ENCODE data around the gene STK11IP. TPM values are rescaled to one million over a fixed set of nuclear protein-coding genes. Genes with fewer than 3 reads are reported as not detected.

STK11IP gene
- total and polyA plus RNA-seq, 2 of the 4 experiments (the other 2 are of a cell fraction) = 14.5 to 19.7 TPM

- Histone ChIP-seq H3K27me3 (ENCODE audit: control insufficient read depth, insufficient read depth, low read length) (no peaks in the 10 kb centered on the region), H3K36me3 (ENCODE audit: control insufficient read depth, insufficient read depth, low read length) (peaks cover 43% of the 10 kb centered on the region), H3K9me1 (ENCODE audit: insufficient read depth, low read length) (no peaks in the 10 kb centered on the region), H2AFZ (replicated peaks; ENCODE audit: low read length, poor library complexity) (no peak overlapping the region), H3K4me1 (ENCODE audit: control insufficient read depth, insufficient read depth, low read length) (no peaks in the 10 kb centered on the region), H3K9ac (ENCODE audit: low read depth, low read length) (no peak overlapping the region), H2BK15ac (ENCODE audit: low read depth, low read length) (no peak overlapping the region), H4K8ac (ENCODE audit: low read depth in 2 of 2, low read length in 2 of 2) (no peak overlapping the region), H2BK120ac (ENCODE audit: low read depth, low read length) (no peak overlapping the region), H3K27ac (ENCODE audit: insufficient read depth, low read length) (no peak overlapping the region), H4K5ac (ENCODE audit: low read depth, low read length) (no peak overlapping the region), H3K4me2 (ENCODE audit: low read depth, low read length) (no peak overlapping the region), H3K14ac (replicated peaks; ENCODE audit: low read depth, low read length) (no peak overlapping the region), H4K91ac (ENCODE audit: insufficient read depth, low read depth, low read length) (no peak overlapping the region), H2BK20ac (ENCODE audit: low read depth, low read length) (no peak overlapping the region), H2BK5ac (ENCODE audit: low read depth, low read length, poor library complexity, severe bottlenecking) (no peak overlapping the region), H2AK5ac (ENCODE audit: low read depth, low read length) (no peak overlapping the region), H3K9me3 (ENCODE audit: control insufficient read depth, insufficient read depth, low read length) (no peaks in the 10 kb centered on the region), H3K4me3 (ENCODE audit: insufficient read depth, low read depth, low read length) (no peak overlapping the region), H3K56ac (ENCODE audit: extremely low read depth, insufficient read depth, low read length) (no peak overlapping the region), H3K79me1 (ENCODE audit: low read depth in 1 of 2, low read length in 2 of 2) (no peaks in the 10 kb centered on the region), H2AK9ac (replicated peaks; ENCODE audit: low read depth, low read length, poor library complexity) (no peak overlapping the region), H3K23ac (ENCODE audit: low read depth, low read length) (no peak overlapping the region), H4K20me1 (ENCODE audit: insufficient read depth, low read length) (no peaks in the 10 kb centered on the region), H3K18ac (ENCODE audit: low read depth, low read length) (no peak overlapping the region), H3K4ac (ENCODE audit: low read depth, low read length) (no peak overlapping the region)
- ChIA-PET CTCF (no interaction called here), POLR2A (ENCODE audit: unreplicated experiment) (no interaction called here)
- in situ Hi-C loops (cut with MboI; ENCODE audit: low sequenced_read_pairs) = no loop called here
- DNase-seq (no peak), ATAC-seq (ENCODE audit: low read depth) (no peak)
- dilution Hi-C loops (cut with HindIII; ENCODE audit: low sequenced_read_pairs, unreplicated experiment) = no loop called here
- no peak for TF ChIP-seq SMC3 (IDR thresholded peaks at IDR 0.05; ENCODE audit: low read depth, low read length)
- no peak for TF ChIP-seq USF2 (IDR thresholded peaks at IDR 0.05; ENCODE audit: low read depth, low read length)
- TF ChIP-seq NFE2L2 (IDR thresholded peaks at IDR 0.05; ENCODE audit: low read depth, low read length) = no peak
- no peak for TF ChIP-seq CTCF (conservative IDR thresholded peaks at IDR 0.05; ENCODE audit: low read depth, low read length)
- TF ChIP-seq FOS (IDR thresholded peaks at IDR 0.05; ENCODE audit: low read depth, low read length) = no peak
- no peak for TF ChIP-seq MAZ (IDR thresholded peaks at IDR 0.05; ENCODE audit: borderline replicate concordance, low read depth, low read length)
- no peak for TF ChIP-seq MAFK (IDR thresholded peaks at IDR 0.05; ENCODE audit: low read depth, low read length)
- no peak for TF ChIP-seq RFX5 (IDR thresholded peaks at IDR 0.05; ENCODE audit: low read depth, low read length)
- no peak for TF ChIP-seq CHD1 (IDR thresholded peaks at IDR 0.05; ENCODE audit: low read depth, low read length)
- no peak for TF ChIP-seq POLR2A (IDR thresholded peaks at IDR 0.05; ENCODE audit: low read depth, low read length)
- TF ChIP-seq RCOR1 (IDR thresholded peaks at IDR 0.05; ENCODE audit: insufficient replicate concordance, low read length) = no peak
- no peak for TF ChIP-seq ELK1 (IDR thresholded peaks at IDR 0.05; ENCODE audit: borderline replicate concordance, low read depth, low read length)
- no peak for TF ChIP-seq MXI1 (IDR thresholded peaks at IDR 0.05; ENCODE audit: borderline replicate concordance, low read depth, low read length)
- TF ChIP-seq CEBPB (IDR thresholded peaks at IDR 0.05; ENCODE audit: low read depth, low read length) = no peak
- no peak for TF ChIP-seq RAD21 (IDR thresholded peaks at IDR 0.05; ENCODE audit: low read length)
- no peak for TF ChIP-seq BHLHE40 (IDR thresholded peaks at IDR 0.05; ENCODE audit: low read depth, low read length)
- no TSS peak for BruUV-seq (replicated peaks)
- intact Hi-C loops (cut with micrococcal nuclease) = no loop called here
- WGBS, 2 experiments (ENCODE audit: extremely low coverage in 2 of 2, insufficient read length in 1 of 2) = 94% methylated on average over 3 of the region's 11 CpGs; no CpG with 5 or more reads in 1 of the 2 experiments
Observed at GRCh38 chr2:219613461-219614070, 15.9 kb downstream of the STK11IP start.

All from IMR-90 (cell line).